NCI-H1436 treated with DMSO at 0.1 percent for 48 hours (cell line): ENCODE results near the gene APOL6.

Experiments
- DNase-seq: peaks from one replicate; lab custom pipeline; 2025; lab: John Stamatoyannopoulos, UW

APOL6 gene

GRCh38 chr22:35648066-35649025, at the start of gene APOL6:
Gene APOL6, plus strand, starts transcription at chr22:35648446. Its CDS starts 7,980 bp downstream, at chr22:35656426.
- no peak for DNase-seq

- no peak for DNase-seq
Observed at GRCh38 chr22:35599364-35599763, 48.9 kb upstream of the APOL6 start.

- no peak for DNase-seq
Observed at GRCh38 chr22:35600476-35600875, 47.8 kb upstream of the APOL6 start.

DNA sequence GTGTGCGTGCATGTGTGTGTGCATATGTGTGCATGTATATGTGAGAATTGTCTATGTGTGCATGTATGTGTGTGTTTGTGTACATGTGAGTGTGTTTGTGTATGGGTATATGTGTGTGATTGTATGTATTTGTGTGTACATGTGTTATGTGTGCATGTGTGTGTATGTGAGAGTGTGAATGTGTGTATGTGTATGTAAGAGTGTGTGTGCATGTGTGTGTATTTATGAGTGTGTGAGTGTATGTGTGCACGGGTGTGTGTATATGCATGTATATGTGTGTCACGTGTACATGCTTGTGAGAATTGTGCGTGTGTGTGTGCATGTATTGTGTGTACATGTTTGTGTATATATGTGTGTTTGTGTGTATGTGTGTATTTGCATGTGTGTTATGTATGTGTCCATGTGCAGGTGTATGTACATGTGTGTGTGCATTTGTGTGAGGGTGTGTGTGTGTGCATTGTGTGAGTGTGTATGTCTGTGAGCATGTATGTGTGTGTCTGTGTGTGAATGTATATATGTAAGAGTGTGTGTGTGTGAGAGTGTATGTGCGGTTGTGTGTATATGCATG, 47.1 kb upstream of the APOL6 start:
- DNase-seq: no peak

DNA sequence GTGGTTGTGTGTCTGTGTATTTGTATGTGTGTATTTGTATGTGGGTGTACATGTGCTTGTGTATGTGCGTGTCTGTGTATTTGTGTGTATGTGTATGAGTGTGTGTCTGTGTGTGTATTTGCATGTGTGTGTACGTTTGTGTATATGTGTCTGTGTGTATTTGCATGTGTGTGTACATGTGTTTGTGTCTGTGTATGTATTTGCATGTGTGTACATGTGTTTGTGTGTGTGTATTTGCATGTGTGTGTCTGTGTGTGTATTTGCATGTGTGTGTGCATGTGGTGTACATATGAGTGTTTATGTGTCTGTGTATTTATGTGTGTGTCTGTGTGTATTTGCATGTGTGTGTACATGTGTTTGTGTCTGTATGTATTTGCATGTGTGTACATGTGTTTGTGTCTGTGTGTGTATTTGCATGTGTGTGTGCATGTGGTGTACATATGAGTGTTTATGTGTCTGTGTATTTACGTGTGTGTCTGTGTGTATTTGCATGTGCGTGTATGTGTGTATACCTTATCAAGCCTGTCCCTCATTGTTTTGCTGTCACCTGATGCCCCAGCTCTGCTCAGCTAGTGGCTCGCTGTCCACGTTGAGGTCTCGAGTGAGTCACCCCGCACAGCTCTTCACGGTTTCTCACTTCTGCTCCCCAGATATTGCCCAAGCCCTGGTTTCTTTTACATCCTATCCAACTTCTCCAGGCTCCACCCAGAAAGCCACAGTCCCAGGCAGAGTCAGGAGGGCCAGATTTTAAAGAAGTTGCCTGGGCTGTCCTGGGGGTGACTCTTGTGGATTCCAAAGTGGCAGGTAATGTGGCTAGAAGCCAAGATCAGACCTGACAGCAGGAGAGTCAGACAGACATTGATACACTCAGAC, 46.3 kb upstream of the APOL6 start:
- no peak for DNase-seq

DNA sequence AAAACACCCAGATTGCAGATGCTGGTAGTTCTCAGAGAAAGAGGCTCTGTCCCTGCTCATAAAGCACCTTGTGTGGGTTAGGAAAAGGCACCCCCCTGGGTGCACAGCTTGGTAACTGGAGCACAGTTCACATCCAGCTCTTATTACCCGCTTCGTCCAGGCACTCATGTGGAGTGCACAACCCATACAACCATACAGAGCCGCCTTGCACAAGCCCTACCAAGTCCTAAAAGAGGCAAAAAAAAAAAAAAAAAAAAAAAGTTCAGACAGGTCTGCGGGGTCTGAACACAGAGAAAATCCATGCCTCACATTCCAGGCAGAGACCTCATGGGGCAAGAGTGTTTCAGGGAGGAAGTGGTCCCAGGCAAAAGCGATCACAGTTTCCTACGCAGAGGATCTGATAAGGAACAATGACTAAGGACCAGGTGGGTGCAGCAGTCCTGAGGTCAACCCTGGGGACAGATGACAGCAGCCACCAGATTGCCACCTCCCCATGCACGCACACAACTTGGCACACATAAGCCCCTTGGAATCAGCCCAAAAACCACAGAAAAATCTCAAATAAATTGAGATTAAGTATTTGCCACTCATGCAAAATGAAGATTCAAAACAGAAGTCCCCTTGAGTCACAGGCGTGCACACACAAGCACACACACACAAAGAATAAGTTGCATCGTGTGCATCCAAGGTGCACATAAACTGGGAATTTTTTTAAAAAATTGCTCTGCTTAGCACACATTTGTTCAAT, 43.5 kb upstream of the APOL6 start:
- DNase-seq: no peak

- no peak for DNase-seq
Observed at GRCh38 chr22:35605369-35605680, 42.9 kb upstream of the APOL6 start.

DNA sequence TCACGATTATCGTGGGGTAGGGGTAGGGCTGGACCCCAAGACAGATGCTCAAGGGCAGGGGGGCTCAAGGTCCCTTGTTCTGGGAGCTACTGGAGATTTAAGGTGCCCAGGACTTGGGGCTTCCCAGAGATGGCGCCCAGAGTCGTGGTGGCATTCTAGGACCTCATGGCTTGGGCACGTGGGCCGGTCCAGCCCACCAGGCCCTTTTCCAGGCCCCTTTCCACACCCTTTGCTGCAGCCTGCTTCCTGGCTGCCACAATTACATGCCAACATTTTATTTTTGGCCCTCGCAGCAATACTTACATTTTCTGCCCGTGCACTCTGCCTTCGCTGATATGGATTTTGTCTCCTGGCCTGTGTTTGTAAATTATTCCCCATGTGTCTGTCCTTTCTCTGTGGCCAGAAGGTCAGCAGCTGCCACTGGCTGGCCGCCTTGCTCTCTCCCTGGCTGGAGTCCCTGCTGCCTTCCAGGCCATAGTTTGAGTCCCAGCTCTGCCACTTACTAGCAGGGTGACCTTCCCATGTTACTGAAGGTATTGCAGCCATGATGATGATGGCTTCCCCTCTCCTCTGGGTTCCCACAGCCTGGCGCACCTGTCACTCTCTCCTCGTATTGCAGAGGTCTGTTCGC, 42.3 kb upstream of the APOL6 start:
- no peak for DNase-seq

GRCh38 chr22:35606916-35607315, 41.3 kb upstream of the APOL6 start:
- DNase-seq: no peak

- DNase-seq: no peak
Observed at GRCh38 chr22:35608088-35608487, 40.2 kb upstream of the APOL6 start.

DNA sequence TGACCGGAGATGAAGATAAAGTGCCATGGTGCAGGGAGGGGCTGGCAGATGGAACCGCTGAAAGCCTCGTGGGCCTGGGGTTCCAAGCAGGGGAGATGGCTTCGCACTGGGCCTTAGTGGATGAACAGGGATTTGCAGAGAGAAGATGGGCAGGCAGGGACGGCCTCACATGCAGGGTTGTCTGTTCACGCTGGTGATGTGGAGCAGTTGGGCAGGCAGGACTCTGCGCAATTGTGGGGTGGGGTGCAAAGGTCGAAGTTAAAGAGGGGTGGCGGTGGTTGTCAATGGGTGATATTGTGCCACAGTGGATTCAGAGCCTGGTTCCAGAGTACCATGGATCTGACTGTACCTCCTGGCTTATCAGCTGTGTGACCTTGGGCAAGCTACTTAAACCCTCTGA, 39.0 kb upstream of the APOL6 start:
- DNase-seq: no peak

- DNase-seq: no peak
Observed at GRCh38 chr22:35609761-35610160, 38.5 kb upstream of the APOL6 start.

DNA sequence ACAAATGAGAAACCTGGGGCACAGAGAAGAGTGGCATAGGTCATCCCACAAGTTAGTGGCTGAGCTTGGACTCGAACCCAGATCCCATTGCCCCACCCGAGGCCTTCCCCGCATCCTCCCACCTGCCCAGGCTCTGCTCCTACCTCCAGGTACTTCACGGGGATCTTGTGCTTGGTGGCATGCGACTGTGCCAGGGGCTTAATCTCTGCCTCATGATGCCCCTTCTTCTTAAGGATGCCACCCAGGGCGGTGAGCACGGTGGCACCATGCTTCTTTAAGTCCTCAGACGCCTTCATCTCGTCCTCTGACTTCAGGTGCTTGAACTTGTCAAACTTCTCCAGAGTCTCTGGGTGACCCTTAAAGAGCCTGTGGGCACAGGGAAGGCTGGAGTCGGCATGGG, 37.5 kb upstream of the APOL6 start:
- DNase-seq: no peak

- DNase-seq: no peak
Observed at GRCh38 chr22:35611200-35611890, 36.9 kb upstream of the APOL6 start.

- DNase-seq: no peak
Observed at GRCh38 chr22:35611891-35612576, 36.2 kb upstream of the APOL6 start.

GRCh38 chr22:35612903-35613302, 35.3 kb upstream of the APOL6 start:
- no peak for DNase-seq

DNA sequence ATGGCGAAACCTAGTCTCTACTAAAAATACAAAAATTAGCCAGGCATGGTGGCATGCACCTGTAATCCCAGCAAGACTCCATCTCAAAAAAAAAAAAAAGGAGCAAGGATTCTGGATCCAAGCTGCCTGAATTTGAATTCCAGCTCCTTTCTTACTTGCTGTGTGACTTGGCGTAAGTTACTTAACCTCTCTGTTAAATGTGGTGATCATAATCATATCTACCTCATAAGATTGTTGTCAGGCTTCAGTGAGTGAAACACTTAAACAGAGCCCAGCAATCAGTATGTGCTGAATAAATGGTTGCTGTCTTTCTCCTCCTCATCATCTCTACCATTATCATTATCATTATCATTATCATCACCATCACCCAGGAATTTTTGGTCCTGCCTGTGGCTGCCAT, 33.8 kb upstream of the APOL6 start:
- DNase-seq: no peak

DNA sequence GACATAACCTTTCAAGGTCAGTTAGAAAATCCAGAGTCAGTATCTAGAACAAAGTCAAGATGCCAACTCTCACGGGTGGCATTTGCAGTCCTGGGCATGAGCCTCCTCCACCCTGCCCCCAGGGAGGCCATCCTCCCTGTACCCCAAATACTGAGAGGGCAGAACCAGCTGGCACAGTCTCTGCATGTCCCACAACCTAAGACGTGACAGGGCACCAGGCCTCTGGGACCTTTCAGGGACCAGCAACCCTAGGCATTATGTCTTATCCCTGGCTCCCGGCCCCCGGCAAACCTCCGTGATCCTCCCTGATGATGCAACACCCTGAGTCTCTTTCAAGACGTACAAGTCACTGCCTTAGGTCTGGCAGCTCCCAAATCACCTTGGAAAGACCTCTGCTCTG, 33.1 kb upstream of the APOL6 start:
- no peak for DNase-seq

- no peak for DNase-seq
Observed at GRCh38 chr22:35616043-35616442, 32.2 kb upstream of the APOL6 start.

DNA sequence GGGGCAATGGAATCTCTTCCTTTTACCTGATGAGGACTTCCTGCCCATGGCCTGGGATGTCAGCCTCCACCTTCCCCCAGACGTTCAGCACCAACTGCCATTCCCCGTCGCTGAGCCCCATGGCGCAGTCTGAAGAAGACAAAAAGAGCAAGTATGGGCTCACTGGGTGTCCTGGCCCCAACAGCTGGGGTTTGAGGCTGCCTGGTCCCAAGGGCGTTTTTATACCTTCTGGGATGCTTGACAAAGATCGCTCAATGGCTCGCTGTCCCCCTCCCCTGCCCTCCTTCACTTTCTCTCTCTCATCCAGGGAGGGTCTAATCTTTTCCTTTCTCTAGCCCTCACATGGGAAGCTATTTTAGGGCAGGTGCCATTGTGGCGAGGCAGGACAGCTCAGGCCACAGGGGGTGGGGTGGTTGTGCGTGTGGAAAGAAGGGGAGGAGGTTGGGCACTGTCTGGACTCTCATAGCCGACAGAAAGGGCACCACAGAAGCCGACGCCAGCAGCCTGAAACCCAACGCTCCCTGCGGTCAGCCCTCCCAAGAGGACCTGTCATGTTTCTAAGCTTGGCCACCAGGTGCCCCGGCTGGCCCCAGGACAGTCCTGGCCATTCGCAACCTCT, 31.0 kb upstream of the APOL6 start, which contains the start of gene MB:
MB (minus strand) TSS at position 193 of the 619 bp plus-strand sequence; CDS start at position 121, 72 bp downstream.
- no peak for DNase-seq
